Activated CD8-positive, alpha-beta memory T cell treated with anti-CD3 and anti-CD28 coated beads, Interleukin-2, amount 50 U/mL, for 1 hour (primary cell): ENCODE data around the gene PPP1R3E.
A peak's percentile ranks its signal among the peaks of the same experiment; 100 is the strongest.

Experiments used
- DNase-seq: peaks from one replicate; pipeline ENCODE4 v3.0.0-alpha.2; 2020; ENCODE audit errors: extremely low read depth

Gene PPP1R3E

DNA sequence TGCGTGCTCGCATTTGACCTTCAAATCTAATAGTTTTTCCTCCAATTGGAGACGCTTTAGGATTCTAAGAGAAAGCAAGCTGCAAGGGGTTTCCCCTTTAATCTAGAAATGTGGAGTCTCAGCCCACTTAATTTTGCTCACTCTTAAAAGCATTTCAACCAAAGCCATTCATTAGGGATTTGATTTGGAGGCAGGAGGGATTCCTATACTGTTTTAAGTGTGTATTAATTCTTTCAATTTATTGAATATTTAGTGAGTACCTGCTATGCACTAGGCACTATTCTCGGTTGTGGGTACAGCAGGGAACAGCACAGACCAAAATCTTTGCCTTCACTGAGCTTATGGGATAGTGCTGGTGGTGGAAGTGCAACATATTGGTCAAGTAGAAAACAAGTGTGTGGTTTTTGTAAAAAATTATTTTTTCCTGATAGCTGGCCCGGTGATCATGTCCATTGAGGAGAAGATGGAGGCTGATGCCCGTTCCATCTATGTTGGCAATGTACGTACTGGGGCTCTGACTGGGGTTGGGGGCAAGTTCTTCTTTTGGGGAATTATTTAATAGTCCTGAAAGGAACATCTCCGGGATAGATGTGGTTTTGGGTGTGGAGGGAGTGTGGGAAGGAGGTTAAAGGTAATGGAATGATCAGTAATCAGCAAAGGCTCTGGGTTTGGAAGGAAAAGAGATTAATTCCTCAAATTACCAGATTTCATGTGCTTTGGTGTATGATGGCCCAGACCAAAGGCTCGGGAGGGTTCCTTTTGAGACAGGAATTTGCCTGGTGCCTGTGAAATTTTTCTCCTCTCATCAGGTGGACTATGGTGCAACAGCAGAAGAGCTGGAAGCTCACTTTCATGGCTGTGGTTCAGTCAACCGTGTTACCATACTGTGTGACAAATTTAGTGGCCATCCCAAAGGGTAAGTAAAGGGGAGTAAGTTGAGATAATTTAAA, 20.2 kb upstream of the PPP1R3E start:
- no peak for DNase-seq

DNA sequence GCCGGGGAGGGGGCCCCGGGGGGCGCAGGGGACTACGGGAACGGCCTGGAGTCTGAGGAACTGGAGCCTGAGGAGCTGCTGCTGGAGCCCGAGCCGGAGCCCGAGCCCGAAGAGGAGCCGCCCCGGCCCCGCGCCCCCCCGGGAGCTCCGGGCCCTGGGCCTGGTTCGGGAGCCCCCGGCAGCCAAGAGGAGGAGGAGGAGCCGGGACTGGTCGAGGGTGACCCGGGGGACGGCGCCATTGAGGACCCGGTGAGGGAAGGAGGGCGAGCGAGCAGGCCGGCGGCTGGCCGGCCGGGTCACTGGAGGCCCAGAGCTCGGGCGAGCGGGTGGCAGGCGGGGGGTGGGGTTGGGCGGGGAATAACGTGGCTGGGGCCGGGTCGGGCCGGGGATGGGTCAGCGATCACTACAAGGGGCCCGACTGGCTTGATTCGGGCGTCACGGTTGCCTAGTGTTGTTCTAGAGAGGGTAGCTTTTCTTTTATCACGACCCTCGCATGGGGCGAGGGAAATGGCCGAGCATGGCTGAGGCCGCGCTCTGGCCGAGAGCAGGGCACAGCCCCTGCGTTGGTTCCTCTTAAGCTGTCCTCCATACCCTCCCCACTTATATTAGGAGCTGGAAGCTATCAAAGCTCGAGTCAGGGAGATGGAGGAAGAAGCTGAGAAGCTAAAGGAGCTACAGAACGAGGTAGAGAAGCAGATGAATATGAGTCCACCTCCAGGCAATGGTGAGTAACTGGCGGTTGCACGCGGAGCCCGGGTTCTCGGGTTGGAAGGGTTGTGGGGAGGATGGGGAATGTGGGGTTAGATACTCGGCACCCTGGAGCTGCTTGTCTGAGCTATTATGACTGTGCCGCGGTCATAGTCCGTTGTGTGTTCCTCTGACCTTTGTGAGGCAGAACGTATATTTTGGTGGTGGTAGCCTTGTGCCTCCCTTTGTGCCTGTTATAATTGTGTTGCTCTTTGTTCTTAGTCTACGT, 19.2 kb upstream of the PPP1R3E start:
- no peak for DNase-seq

GRCh38 chr14:23320584-23321571, 18.2 kb upstream of the PPP1R3E start, which contains the start of gene PABPN1:
TSS of gene PABPN1 (plus strand) at chr14:23321457. CDS start at chr14:23321470, 13 bp downstream.
- peak; percentile 98 for DNase-seq

DNA sequence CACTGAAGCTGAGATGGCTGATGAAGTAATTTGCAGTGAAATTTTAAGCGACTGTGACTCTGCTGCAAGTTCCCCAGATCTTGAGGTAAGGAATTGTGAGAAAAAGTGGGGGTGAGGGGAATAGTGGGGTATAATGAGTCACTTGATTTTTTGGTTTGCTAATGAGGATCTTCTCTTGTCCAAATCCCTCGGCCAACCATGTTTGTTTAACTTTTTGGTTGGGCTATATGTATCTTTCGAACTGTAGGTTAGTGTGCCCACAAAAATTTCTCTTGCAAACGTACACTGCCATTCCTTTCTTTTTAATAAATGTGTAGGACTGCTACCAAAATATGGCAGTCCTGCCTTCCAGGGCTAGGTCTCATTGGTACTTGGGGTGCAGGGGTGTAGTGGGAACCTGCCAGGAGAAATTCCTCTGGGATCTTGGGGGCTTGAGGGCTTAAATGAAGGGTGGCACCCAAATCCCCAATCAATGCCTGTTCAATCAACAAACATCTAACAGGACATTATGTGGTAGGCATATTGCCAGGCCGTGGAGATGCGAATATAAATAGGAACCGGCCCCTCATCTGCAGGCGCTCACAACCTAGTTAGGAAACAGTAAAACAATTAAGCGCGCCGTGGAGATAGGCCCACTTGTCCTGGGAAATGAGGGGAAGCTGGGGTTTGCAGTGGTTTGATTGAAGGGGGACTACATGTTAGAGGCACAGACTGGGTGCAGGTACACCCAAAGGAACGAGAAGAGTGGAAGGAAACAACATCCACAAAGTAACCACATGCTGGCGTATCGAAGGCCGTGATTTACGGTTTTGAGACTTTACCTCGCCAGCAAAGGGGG, 17.3 kb upstream of the PPP1R3E start:
- no peak for DNase-seq

- no peak for DNase-seq
These were observed 13.6 kb upstream of the PPP1R3E start for GRCh38 chr14:23316300-23316699.

DNA sequence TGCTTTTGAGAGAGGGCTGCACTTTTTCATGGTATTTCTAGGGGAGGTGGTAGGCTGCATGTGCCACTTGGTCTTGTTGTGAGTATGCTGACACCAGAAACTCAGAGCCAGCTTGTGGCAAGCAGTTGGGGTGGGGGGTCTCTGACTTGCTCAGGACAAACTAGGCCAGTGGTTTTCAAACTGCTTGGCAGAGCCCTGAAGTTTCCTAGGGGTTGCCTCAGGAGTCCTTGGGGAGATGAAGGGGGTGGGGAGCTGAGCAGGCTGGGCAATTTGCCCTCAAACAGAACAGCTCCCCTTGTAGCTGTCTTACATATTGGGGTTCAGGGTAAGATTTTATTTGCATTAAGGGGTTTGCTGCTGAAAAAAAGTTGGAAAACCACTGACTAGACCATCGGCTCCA, 7.9 kb upstream of the PPP1R3E start:
- DNase-seq: no peak

- no peak for DNase-seq
These were observed 6.2 kb upstream of the PPP1R3E start for GRCh38 chr14:23308721-23309445.

DNA sequence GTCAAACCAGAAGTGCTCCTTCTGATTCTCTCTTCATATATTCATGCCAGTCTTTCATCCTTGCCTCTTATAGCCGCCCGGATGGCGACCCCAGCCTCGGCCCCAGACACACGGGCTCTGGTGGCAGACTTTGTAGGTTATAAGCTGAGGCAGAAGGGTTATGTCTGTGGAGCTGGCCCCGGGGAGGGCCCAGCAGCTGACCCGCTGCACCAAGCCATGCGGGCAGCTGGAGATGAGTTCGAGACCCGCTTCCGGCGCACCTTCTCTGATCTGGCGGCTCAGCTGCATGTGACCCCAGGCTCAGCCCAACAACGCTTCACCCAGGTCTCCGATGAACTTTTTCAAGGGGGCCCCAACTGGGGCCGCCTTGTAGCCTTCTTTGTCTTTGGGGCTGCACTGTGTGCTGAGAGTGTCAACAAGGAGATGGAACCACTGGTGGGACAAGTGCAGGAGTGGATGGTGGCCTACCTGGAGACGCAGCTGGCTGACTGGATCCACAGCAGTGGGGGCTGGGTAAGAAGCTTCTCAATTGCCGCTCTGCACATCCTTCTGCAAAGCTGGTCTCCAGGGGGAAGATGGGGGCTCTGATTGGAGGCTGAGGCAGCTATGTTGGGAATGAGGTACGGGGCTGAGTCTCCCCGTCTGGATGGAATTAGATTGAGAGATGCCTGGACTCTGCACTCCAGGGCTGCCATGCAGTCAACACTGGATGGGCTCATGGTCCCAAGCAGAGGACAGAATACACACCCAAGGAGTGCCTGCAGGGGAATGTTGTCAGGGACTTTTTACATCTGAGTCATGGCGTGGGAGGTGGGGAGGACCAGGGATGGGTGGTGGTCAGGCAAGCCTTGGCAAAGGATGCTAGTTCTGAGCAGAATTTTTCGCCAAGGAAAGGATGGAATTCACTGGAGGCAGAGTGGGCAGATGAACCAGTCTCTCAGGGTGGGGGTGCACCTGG, 5.3 kb upstream of the PPP1R3E start:
- no peak for DNase-seq

DNA sequence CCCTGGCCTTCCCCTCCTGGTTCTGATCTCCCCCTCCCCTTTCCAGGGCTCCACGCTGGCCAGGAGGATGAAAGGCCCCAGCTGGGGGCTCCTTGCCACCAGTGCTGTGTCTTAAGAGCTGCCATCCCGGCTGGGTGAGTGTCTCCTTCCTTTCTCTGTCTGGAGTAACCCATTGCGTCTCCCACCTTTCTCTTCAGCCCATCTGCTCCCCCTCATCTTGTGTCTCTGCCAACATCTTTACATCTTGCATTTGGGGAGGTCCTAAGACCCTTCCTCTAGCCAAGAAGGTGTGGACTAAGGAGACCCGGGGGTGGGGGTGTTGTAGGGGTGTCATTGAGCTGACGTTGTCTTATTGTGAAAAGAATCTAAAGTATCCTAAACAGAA, 4.5 kb upstream of the PPP1R3E start:
- DNase-seq: no peak

- DNase-seq: no peak
These were observed 3.9 kb upstream of the PPP1R3E start, which contains the start of gene BCL2L2 for GRCh38 chr14:23306412-23307145. TSS of gene BCL2L2 (plus strand) at chr14:23306833. CDS start at chr14:23307768, 935 bp downstream.

DNA sequence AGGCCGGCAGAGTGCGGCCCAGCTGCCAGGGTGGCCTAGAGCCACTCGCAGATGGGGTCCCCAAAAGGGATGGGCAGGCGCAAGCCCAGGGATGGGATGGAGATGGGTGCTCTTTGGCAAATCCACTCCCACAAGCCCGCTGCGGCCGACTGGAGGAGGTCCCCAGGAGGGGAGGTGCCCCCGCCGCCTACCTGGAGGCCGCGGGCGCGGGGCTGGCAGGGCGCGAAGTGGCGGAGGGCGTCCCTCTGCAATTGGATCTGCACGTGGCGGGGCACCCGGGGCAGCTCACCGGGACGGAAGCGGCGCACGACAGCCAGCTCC, 730 bp downstream of the PPP1R3E start:
- DNase-seq: no peak

GRCh38 chr14:23301288-23301968, 1.2 kb downstream of the PPP1R3E start:
- peak; percentile 74 for DNase-seq

DNA sequence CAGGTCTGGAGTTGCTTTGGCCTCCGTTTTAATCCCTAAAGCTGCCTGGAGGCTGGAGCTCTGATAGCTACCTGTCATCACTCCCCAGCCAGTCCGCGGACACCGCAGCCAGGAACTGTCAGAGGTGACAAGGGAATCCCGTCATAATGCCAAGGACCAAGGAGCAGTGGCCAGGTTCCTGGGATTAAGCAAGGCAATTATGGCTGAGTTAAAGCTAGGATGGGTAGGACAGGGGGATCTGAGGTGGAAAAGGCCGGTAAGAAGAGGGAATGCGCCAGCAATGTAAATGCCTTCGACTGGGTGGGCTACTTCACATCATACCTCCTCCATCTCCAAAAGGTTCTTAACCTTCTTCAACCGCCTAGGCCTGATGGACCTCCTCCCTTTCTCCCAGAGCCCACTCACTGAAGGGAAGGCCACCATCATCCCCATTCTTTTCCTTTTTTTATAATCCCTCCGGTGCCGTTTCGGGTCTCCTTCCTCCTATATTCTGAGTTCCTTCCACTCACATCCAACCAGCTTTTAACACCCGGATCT, 1.9 kb downstream of the PPP1R3E start:
- no peak for DNase-seq

DNA sequence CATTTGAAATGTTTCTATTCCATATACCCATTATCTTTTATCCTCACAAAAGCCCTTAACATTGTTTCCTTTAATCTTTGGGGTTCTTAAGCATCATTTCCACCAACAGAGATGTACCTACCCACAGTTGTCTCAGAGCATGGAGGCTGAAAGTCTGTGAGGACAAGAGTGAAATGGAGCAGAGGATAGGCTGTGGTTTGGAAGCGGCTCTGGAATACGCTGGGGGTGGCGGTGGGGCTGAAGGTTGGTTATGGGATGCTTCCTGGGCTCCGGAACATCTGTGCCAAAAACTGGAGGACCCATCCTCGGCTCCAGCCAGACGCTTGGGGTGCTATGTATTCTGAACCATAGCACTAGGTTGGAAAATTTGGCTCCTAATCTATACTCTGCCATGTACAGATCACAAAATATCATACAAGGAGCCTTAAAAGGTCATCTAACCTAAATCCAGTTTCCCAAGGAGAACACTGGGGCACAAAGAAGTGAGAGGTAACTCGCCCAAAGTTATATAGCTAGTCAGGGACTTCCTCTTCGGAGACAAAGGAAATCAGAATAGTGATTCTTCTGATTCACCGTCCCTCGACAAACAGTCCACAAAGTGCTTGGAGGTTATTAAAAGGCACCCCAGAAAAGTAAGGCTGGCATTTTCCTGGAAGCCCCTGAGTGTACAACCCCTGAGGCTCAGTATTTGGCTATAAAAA, 2.5 kb downstream of the PPP1R3E start:
- no peak for DNase-seq

- DNase-seq: no peak
These were observed 3.3 kb downstream of the PPP1R3E start for GRCh38 chr14:23299211-23299957.
